MM.1S (cell line): ENCODE measurements around the gene CARHSP1.

Source experiments
- EZH2 ChIP-seq: fragments of 300-600 bp; sonication (generic); optimal IDR thresholded peaks from 2 replicates; pipeline ENCODE3; 2017; ENCODE audit warnings: low read depth, mild to moderate bottlenecking, antibody characterized with exemption, low read length, mixed read lengths
- EZH2phosphoT487 ChIP-seq: fragments of 300-600 bp; sonication (generic); IDR thresholded peaks from 2 replicates; pipeline ENCODE4 v1.6.1; 2018; ENCODE audit warnings: antibody characterized with exemption, low read length
- TF ChIP-seq, protein P1 (sequence below): fragments of 300-600 bp; sonication (generic); IDR thresholded peaks from 2 replicates; pipeline ENCODE4 v1.5.1; 2016; ENCODE audit warnings: antibody characterized with exemption, low read length, mixed read lengths

DNA sequence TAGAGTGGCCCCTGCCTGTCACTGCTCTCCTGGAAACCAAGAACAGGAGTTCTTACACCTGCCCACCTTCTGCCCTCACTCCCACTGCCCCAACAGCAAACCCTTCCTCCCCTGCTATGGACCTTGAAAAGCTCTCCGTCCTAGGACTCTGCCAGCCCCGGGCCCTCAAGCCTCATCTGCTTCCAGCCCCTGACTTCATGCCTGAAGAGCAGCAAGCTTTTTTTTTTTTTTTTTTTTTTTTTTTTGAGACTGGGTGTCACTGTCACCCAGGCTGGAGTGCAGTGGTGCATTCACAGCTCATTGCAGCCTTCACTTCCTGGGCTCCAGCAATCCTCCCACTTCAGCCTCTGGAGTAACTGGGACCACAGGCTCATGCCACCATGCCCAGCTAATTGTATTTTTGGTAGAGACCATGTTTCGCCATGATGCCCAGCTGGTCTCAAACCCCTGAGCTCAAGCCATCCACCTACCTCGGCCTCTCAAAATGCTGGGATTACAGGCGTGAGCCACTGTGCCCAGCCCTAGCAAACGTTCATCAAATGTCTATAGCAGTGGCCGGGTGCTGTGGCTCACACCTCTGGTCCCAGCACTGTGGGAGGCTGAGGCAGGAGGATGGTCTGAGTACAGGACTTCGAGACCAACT, 16.9 kb downstream of the CARHSP1 start:
- TF ChIP-seq, protein P1, sequence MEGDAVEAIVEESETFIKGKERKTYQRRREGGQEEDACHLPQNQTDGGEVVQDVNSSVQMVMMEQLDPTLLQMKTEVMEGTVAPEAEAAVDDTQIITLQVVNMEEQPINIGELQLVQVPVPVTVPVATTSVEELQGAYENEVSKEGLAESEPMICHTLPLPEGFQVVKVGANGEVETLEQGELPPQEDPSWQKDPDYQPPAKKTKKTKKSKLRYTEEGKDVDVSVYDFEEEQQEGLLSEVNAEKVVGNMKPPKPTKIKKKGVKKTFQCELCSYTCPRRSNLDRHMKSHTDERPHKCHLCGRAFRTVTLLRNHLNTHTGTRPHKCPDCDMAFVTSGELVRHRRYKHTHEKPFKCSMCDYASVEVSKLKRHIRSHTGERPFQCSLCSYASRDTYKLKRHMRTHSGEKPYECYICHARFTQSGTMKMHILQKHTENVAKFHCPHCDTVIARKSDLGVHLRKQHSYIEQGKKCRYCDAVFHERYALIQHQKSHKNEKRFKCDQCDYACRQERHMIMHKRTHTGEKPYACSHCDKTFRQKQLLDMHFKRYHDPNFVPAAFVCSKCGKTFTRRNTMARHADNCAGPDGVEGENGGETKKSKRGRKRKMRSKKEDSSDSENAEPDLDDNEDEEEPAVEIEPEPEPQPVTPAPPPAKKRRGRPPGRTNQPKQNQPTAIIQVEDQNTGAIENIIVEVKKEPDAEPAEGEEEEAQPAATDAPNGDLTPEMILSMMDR, result no peak
- TF ChIP-seq EZH2phosphoT487 (no peak), EZH2 (no peak)
